H4 (cell line): ENCODE data around the gene WNT3. TPM values are rescaled to one million over a fixed set of nuclear protein-coding genes. Genes with fewer than 3 reads are reported as not detected.

Experiments used
- DNase-seq: peaks from one replicate; pipeline ENCODE4 v3.0.0-alpha.2; 2015; ENCODE audit warnings: low spot score
- total RNA-seq: library from RNA; depleted of rRNA; stranded (reverse); fragments of >200 nt; shearing (Covaris generic); gene quantifications from 2 replicates; pipeline ENCODE4 v1.2.3, GENCODE V29; 2014; rRNA removed

Gene WNT3
- total RNA-seq, 1 experiment from 2014 or later: 3.4 TPM

DNA sequence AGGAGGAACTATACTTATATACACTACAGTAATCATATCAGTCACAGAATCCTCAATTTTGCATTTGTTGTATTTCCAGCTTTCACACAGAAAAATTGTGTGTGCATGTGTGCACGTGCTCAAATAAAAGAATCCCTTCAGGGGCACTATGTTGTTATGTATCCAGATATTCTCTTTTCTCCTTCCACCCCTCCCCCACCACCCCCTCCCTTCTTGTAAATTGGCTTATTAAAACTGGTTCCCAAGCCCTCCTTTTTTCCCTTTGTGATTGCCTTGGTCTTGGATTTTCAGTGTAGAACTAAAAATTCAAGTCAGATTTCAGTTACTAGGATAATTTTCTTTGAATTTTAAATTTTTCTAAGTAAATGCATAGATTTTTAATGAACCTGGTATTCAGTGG lies 86.3 kb downstream of the WNT3 start:
- DNase-seq: no peak

DNA sequence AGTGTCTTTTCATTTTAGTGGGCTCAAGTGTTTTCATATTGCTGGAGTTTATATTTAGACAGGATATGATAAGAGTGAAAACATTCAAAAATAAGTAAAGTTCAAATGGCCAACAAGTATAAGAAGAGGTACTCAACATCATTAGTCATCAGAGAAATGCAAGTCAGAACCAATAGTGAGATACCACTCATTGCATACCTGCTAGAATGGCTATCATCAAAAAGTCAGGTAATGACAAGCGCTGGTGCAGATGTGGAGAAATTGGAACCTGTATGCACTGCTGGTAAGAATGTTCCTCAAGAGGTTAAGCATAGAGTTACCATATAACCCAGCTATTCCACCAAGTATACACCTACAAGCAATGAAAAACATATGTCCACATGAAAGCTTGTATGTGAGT lies 87.8 kb downstream of the WNT3 start:
- DNase-seq: no peak

DNA sequence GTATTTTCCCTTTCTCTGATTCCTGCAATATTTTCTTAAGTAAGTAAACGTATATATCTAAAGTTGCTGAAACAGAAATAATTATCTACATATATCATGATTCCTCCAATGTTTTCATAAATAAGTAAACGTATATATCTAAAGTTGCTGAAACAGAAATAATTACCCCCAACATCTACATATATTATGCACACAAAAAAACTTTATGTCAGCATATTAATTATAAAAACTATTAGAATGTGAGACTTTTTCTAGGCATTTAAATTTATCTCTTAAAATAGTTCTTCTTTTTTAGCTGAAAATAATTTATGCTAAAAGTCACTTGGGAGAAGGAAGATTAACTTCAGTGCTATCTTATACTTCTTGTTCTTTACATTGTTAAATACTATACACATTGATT lies 88.5 kb downstream of the WNT3 start:
- DNase-seq: no peak

DNA sequence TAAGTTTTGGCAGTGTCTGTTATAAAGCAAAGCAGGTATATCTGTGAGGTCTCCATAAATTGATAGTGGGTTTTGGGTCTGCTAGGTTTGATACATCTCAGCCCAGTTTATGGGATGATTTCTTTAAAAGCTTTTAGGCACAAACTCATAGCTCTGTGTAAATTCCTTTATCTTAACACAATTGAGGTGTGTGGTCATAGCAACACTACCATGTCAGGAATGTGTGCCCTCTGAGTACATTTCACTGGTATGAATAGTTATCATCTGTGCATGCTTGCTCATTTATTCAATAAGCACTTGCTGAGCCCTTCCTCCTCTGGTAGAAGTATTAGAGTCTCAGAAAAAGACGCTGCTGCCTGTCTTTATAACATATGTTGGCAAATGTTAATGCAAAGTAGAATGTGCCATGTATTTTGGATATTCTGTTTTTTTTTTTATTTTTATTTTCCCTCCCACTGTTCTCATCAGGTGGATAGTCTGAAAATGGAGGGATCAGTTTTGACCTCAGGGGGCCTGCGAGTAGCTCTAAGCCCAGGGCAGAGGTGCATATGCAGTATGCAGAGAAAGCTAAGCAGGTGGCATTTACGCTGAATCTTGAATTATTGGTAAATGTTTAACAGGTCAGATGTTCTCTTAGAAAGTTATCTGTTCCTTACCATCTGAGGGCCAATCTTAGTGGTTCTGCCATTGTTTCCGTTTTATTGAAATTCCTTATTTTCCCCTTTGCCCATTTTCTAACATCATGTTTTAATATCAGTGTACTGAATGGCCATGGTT lies 90.7 kb downstream of the WNT3 start:
- no peak for DNase-seq

DNA sequence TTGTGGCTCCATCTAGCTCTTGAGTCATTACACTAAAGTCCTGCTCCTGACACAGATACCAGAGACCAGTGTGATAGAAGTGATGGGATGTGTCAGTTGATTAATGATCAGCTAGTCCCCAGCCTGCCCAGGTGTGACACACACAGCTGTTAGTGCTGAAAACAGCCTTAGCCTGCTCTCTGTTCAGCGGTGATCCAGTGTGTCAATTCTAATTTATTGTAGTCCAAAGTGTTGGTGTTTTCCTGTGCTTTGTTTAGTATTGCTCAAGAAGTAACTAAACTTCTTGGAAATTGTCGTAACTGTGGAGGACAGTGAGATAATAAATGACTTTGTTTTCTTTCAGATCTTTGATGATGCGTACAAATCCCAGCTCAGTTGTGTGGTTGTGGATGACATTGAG lies 92.3 kb downstream of the WNT3 start:
- DNase-seq: no peak

DNA sequence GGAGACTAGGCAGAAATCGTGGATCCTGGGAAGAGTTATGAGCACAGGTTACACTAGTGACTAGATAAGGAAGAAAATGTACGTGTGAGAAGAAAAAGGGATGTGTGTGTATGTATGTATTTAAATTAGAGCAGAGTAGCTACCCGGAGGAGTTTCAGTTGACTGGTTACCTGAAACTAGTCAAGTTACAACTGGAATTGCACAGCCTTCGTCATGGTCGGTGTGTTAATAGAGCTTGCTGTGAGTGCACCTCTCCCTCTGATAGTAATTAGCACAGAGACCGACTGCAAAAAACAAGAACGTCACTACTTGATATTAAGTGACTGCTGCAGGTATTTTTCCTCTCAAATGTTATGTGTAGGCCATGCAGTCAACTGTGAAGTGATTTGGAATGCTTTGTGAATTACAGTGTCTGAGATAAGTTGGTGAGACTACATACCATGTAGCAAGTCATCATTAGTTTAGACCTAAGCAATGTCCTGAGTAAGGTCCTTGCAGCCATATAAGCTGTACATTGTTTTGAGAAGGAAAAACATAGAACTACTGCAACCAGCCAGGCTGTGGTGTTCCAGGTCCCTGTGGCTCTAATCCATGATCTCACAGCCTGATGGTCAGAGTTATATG lies 95.7 kb downstream of the WNT3 start:
- DNase-seq: no peak

DNA sequence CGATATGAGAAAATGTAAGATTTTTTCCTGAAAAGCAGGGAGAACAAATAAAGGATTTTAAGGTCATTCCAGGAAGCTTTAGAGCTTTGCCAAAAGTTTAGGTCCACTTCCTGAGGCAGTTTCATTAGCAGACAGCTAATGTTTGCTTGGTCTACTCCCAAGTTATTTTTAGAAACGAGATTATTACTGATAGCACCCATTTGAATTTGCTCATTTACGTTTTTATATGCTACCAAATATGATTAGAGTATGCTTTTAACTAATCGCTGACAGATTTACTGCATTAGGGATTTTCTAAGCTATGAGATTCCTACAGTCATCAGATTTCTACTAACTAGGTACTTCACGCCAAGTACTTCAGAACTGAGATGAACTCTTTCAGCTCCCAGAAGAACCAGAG lies 98.1 kb downstream of the WNT3 start:
- DNase-seq: no peak

DNA sequence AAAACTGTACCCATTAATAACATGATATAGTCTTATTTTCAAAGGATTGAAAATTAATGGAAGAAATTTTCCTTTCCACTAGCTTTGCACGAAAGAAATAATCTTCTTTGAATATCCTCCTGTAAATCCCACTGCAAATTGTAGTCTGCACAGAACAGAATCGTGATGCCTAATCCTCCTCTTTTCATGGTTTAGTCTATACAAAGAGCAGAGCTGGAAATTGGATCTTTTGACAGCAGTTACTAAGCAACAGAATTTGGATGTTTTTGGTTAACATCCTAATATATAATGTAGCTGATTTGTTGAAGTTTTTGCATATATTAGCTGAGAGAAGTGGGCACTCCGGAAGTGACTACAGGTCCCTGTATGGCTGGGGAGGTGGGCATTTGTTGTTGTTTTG lies 98.6 kb downstream of the WNT3 start:
- no peak for DNase-seq

DNA sequence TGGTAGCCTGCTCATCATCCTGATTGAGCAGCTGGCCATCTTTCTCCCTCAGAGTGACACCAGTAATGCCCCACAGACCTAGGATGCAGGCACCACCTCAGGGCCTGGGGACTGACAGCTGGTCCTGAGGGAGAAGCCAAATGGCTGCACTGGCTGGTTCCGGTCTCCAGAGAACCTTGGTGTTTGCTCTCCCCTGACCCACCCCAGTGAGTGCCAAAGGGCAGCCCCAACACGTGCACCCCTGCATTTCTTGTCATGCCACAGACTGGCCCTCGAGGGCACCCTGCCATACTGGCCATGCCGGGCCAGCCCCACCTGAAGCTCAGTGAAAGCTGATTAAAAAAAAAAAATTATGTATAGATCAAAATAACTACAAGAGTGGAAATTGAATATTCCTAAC lies 100.5 kb downstream of the WNT3 start:
- no peak for DNase-seq

Other genes with a start within 250 kb of the WNT3 start
- 6.6 and 9.4 TPM in 2 replicates for gene ARL17A, start 239.0 kb downstream of the WNT3 start, total RNA-seq
- 56.4 and 68.2 TPM in 2 replicates for gene NSF, start 228.0 kb downstream of the WNT3 start, total RNA-seq
- not detected in 2 replicates for gene WNT9B, start 32.9 kb upstream of the WNT3 start, total RNA-seq
- 45.7 and 52.8 TPM in 2 replicates for gene GOSR2, start 104.5 kb upstream of the WNT3 start, total RNA-seq
- gene RPRML, start 160.6 kb upstream of the WNT3 start, total RNA-seq: 0.82 and 1.3 TPM in 2 replicates